Caco-2 (cell line): Measurements from ENCODE around the gene ARHGAP15. TPM values are rescaled to one million over a fixed set of nuclear protein-coding genes. Genes with fewer than 3 reads are reported as not detected.

Experiments used
- BruUV-seq: library from RNA; stranded (reverse); fragments of 400-500 nt; replicated peaks from 2 replicates; lab custom pipeline; 2021; lab: Mats Ljungman, UMichigan
- CTCF ChIA-PET: fragments of 300-600 bp; sonication (Branson Sonifier 250); formaldehyde crosslinking; loops from one replicate; lab custom pipeline; 2022; ENCODE audit warnings: antibody characterized with exemption; lab: Charles Lee
- POLR2A ChIA-PET: fragments of 300-600 bp; sonication (Branson Sonifier 250); formaldehyde crosslinking; loops from one replicate; lab custom pipeline; 2022; ENCODE audit warnings: antibody characterized with exemption; lab: Charles Lee
- DNase-seq, 2 experiments: peaks; one replicate each; pipeline versions ENCODE4 v3.0.0 to v3.0.0-alpha.2; 2020 to 2022
- H3K27me3 ChIP-seq: replicated peaks from 2 replicates; pipeline ENCODE4 v1.6.0; 2011; ENCODE audit warnings: low read length; ENCODE audit not compliant: control insufficient read depth, insufficient read depth
- H3K36me3 ChIP-seq: 2 replicates; pipeline ENCODE4 v1.5.1; 2011; ENCODE audit warnings: low read length; ENCODE audit not compliant: control insufficient read depth, insufficient read depth
- H3K4me1 ChIP-seq: fragments of 250-450 bp; sonication (Bioruptor Pico); 2 replicates; pipeline ENCODE4 v1.5.1; 2020; ENCODE audit warnings: mild to moderate bottlenecking
- H3K4me3 ChIP-seq: 2 replicates; pipeline ENCODE4 v1.5.1; 2011; ENCODE audit warnings: low read depth, mild to moderate bottlenecking, control low read depth, low read length
- H3K9me3 ChIP-seq: fragments of 250-450 bp; sonication (Bioruptor Pico); 2 replicates; pipeline ENCODE4 v1.5.1; 2020; ENCODE audit warnings: mild to moderate bottlenecking, moderate library complexity
- H3K27ac Mint-ChIP-seq: one replicate; pipeline ENCODE4 v1.8.0; 2022; ENCODE audit warnings: mixed read lengths; ENCODE audit not compliant: unreplicated experiment
- H3K27me3 Mint-ChIP-seq: one replicate; pipeline ENCODE4 v1.8.0; 2022; ENCODE audit warnings: mixed read lengths; ENCODE audit not compliant: insufficient read depth, unreplicated experiment
- H3K36me3 Mint-ChIP-seq: one replicate; pipeline ENCODE4 v1.8.0; 2022; ENCODE audit warnings: mild to moderate bottlenecking, mixed read lengths; ENCODE audit not compliant: insufficient read depth, unreplicated experiment
- H3K4me1 Mint-ChIP-seq: one replicate; pipeline ENCODE4 v1.8.0; 2022; ENCODE audit warnings: low read depth, mixed read lengths; ENCODE audit not compliant: unreplicated experiment
- H3K4me3 Mint-ChIP-seq: one replicate; pipeline ENCODE4 v1.8.0; 2022; ENCODE audit warnings: mild to moderate bottlenecking, moderate library complexity, mixed read lengths; ENCODE audit not compliant: unreplicated experiment
- H3K9me3 Mint-ChIP-seq: one replicate; pipeline ENCODE4 v1.8.0; 2022; ENCODE audit warnings: mixed read lengths; ENCODE audit not compliant: unreplicated experiment
- CTCF ChIP-seq, 2 experiments: fragments of 200-600 bp in 1 of 2; IDR thresholded peaks; 1 replicate in 1 of 2; 2 replicates in 1 of 2; pipeline versions ENCODE4 v1.5.1 to v1.8.0; 2011 to 2022; ENCODE audit warnings: antibody characterized with exemption in 1 of 2, control low read depth in 1 of 2, inconsistent platforms in 1 of 2, low read depth in 1 of 2, low read length in 1 of 2, mild to moderate bottlenecking in 1 of 2, moderate library complexity in 1 of 2; ENCODE audit not compliant: insufficient read depth in 1 of 2, severe bottlenecking in 1 of 2, unreplicated experiment in 1 of 2
- intact Hi-C: fragments of 100-400 bp; cut with micrococcal nuclease; formaldehyde crosslinking; loops from one replicate; pipeline ENCODE4 v1.10.0; 2022; ENCODE audit not compliant: unreplicated experiment
- total RNA-seq: library from RNA; stranded (reverse); gene quantifications from 2 replicates; pipeline ENCODE4 v1.2.3, GENCODE V29; 2022

Gene ARHGAP15
- total RNA-seq, 1 experiment from 2014 or later: not detected

GRCh38 chr2:143225931-143226330 is 96.7 kb downstream of the ARHGAP15 start:
- intact Hi-C loops: no loop called here
- no TSS peak for BruUV-seq
- no peak for DNase-seq
- Histone ChIP-seq H3K36me3 (no peaks in the 10 kb centered on the region), H3K9me3 (no peaks in the 10 kb centered on the region), H3K4me3 (no peak overlapping the region), H3K4me1 (no peaks in the 10 kb centered on the region), H3K27me3 (no peaks in the 10 kb centered on the region)
- ChIA-PET POLR2A (no interaction called here), CTCF (no interaction called here)
- no peaks in the 10 kb centered on the region for H3K36me3 Mint-ChIP-seq
- H3K4me3 Mint-ChIP-seq: no peak overlapping the region
- H3K4me1 Mint-ChIP-seq: no peaks in the 10 kb centered on the region
- no peaks in the 10 kb centered on the region for H3K9me3 Mint-ChIP-seq
- no peak overlapping the region for H3K27ac Mint-ChIP-seq
- TF ChIP-seq CTCF (IDR thresholded peaks at IDR 0.05; ENCODE audit: insufficient read depth in 1 of 2, low read depth in 1 of 2, low read length in 1 of 2, severe bottlenecking in 1 of 2, unreplicated experiment in 1 of 2): no peak
- no peaks in the 10 kb centered on the region for H3K27me3 Mint-ChIP-seq

GRCh38 chr2:143226714-143227541 is 97.7 kb downstream of the ARHGAP15 start:
- no peaks in the 10 kb centered on the region for H3K36me3 ChIP-seq
- no peak overlapping the region for H3K4me3 ChIP-seq
- no peak overlapping the region for H3K27ac Mint-ChIP-seq
- H3K36me3 Mint-ChIP-seq: no peaks in the 10 kb centered on the region
- no peak for DNase-seq
- no peaks in the 10 kb centered on the region for H3K27me3 Mint-ChIP-seq
- POLR2A ChIA-PET: no interaction called here
- H3K9me3 ChIP-seq: no peaks in the 10 kb centered on the region
- CTCF ChIA-PET: no interaction called here
- H3K4me1 ChIP-seq: no peaks in the 10 kb centered on the region
- H3K27me3 ChIP-seq: no peaks in the 10 kb centered on the region
- H3K4me3 Mint-ChIP-seq: no peak overlapping the region
- BruUV-seq: no TSS peak
- no peaks in the 10 kb centered on the region for H3K9me3 Mint-ChIP-seq
- no peak for TF ChIP-seq CTCF (IDR thresholded peaks at IDR 0.05; ENCODE audit: insufficient read depth in 1 of 2, low read depth in 1 of 2, low read length in 1 of 2, severe bottlenecking in 1 of 2, unreplicated experiment in 1 of 2)
- H3K4me1 Mint-ChIP-seq: no peaks in the 10 kb centered on the region
- intact Hi-C loops: no loop called here

- H3K4me1 Mint-ChIP-seq: no peaks in the 10 kb centered on the region
- H3K9me3 Mint-ChIP-seq: no peaks in the 10 kb centered on the region
- intact Hi-C loops: no loop called here
- Histone ChIP-seq H3K9me3 (no peaks in the 10 kb centered on the region), H3K36me3 (no peaks in the 10 kb centered on the region), H3K4me1 (no peaks in the 10 kb centered on the region), H3K27me3 (no peaks in the 10 kb centered on the region), H3K4me3 (no peak overlapping the region)
- no TSS peak for BruUV-seq
- H3K4me3 Mint-ChIP-seq: no peak overlapping the region
- no peak for TF ChIP-seq CTCF (IDR thresholded peaks at IDR 0.05; ENCODE audit: insufficient read depth in 1 of 2, low read depth in 1 of 2, low read length in 1 of 2, severe bottlenecking in 1 of 2, unreplicated experiment in 1 of 2)
- POLR2A ChIA-PET: no interaction called here
- DNase-seq: peak in 1 of 2 experiments; percentile 7
- no peak overlapping the region for H3K27ac Mint-ChIP-seq
- no peaks in the 10 kb centered on the region for H3K36me3 Mint-ChIP-seq
- H3K27me3 Mint-ChIP-seq: no peaks in the 10 kb centered on the region
- CTCF ChIA-PET: no interaction called here
These were observed 100.2 kb downstream of the ARHGAP15 start for GRCh38 chr2:143229411-143229810.
